HepG2 (cell line): Measurements from ENCODE around the gene CDK14. TPM values are rescaled to one million over a fixed set of nuclear protein-coding genes. Genes with fewer than 3 reads are reported as not detected.

Experiments
- ATAC-seq: fragments of 200-7000 bp; cut with Tn5 transposase; 3 replicates; pipeline ENCODE4 v1.9.1; 2020; ENCODE audit warnings: mild to moderate bottlenecking, moderate library complexity
- BruUV-seq: library from RNA; stranded (reverse); fragments of 400-500 nt; replicated peaks from 2 replicates; lab custom pipeline; 2021; lab: Mats Ljungman, UMichigan
- CTCF ChIA-PET: fragments of 300-600 bp; formaldehyde crosslinking; extraction: SDS; loops from one replicate; lab custom pipeline; 2021; ENCODE audit warnings: low total read pairs, inconsistent platforms, low intra/inter-chr PET ratio; lab: Yijun Ruan, JAX
- POLR2A ChIA-PET: fragments of 350-600 bp; sonication (Branson Sonifier 250); formaldehyde crosslinking; loops from one replicate; lab custom pipeline; 2020; ENCODE audit warnings: antibody characterized with exemption, inconsistent platforms; lab: Yijun Ruan, JAX
- DNase-seq: peaks from one replicate; pipeline ENCODE4 v3.0.0-alpha.2; 2015; ENCODE audit warnings: low spot score
- FAIRE-seq: peaks from 3 replicates; lab custom pipeline; 2011; peaks lifted over from hg19 to GRCh38; lab: Jason Lieb, UNC
- H2AFZ ChIP-seq: one replicate; pipeline ENCODE4 v1.6.1; 2011; ENCODE audit warnings: low read length, inconsistent platforms
- H3K27ac ChIP-seq: fragments of 300-600 bp; 3 replicates; pipeline ENCODE4 v1.8.0; 2011; ENCODE audit warnings: mixed run types, mild to moderate bottlenecking, mixed read lengths, low read length, inconsistent platforms; ENCODE audit not compliant: insufficient read depth; ENCODE audit errors: extremely low read length
- H3K27me3 ChIP-seq, 2 experiments: fragments of 200-600 bp in 1 of 2; 2 replicates in 1 of 2; 3 replicates in 1 of 2; pipeline versions ENCODE4 v1.6.0 to v1.8.0; 2011; ENCODE audit warnings: low read length in 2 of 2, mild to moderate bottlenecking in 2 of 2, moderate library complexity in 2 of 2, inconsistent platforms in 1 of 2; ENCODE audit not compliant: insufficient read depth in 2 of 2, control insufficient read depth in 1 of 2
- H3K36me3 ChIP-seq, 2 experiments: fragments of 200-600 bp in 1 of 2; replicated peaks in 1 of 2; 2 replicates in 1 of 2; 3 replicates in 1 of 2; pipeline versions ENCODE4 v1.5.1 to v1.8.0; 2011; ENCODE audit warnings: low read length in 2 of 2, inconsistent platforms in 1 of 2; ENCODE audit not compliant: insufficient read depth in 2 of 2, control insufficient read depth in 1 of 2
- H3K4me1 ChIP-seq: 2 replicates; pipeline ENCODE4 v1.5.1; 2012; ENCODE audit warnings: low read length, inconsistent platforms; ENCODE audit not compliant: insufficient read depth
- H3K4me2 ChIP-seq: 2 replicates; pipeline ENCODE4 v1.6.0; 2011; ENCODE audit warnings: low read depth, low read length, inconsistent platforms
- H3K4me3 ChIP-seq, 3 experiments: fragments of 200-600 bp in 1 of 3; sonication (generic), shearing (Covaris generic) in 1 of 3; replicated peaks in 1 of 3; 2 replicates each; pipeline ENCODE4 v1.5.1; 2011 to 2016; ENCODE audit warnings: low read length in 3 of 3, inconsistent platforms in 2 of 3, low read depth in 2 of 3, mild to moderate bottlenecking in 2 of 3, control low read depth in 1 of 3, mixed read lengths in 1 of 3; ENCODE audit not compliant: insufficient read depth in 1 of 3
- H3K79me2 ChIP-seq: one replicate; pipeline ENCODE4 v1.6.1; 2011; ENCODE audit warnings: low read length, inconsistent platforms; ENCODE audit not compliant: insufficient read depth
- H3K9ac ChIP-seq: 2 replicates; pipeline ENCODE4 v1.6.0; 2011; ENCODE audit warnings: mild to moderate bottlenecking, low read depth, low read length, inconsistent platforms; ENCODE audit not compliant: insufficient read depth
- H3K9me3 ChIP-seq: 2 replicates; pipeline ENCODE4 v1.5.1; 2012; ENCODE audit warnings: mild to moderate bottlenecking, low read length
- H4K20me1 ChIP-seq: 2 replicates; pipeline ENCODE4 v1.6.0; 2011; ENCODE audit warnings: inconsistent platforms, mild to moderate bottlenecking, low read length, moderate library complexity; ENCODE audit not compliant: insufficient read depth
- ATF7 ChIP-seq, 2 experiments: fragments of 450-650 bp in 1 of 2; sonication (generic) in 1 of 2; formaldehyde crosslinking in 1 of 2; IDR thresholded peaks; 2 replicates each; pipeline versions ENCODE4 v1.4.0 to v1.6.1; 2016 to 2020; ENCODE audit warnings: antibody characterized with exemption in 1 of 2, mild to moderate bottlenecking in 1 of 2, missing genetic modification reagents in 1 of 2
- FOXP4 ChIP-seq: sonication (generic); formaldehyde crosslinking; IDR thresholded peaks from 2 replicates; pipeline ENCODE4 v1.4.0; 2020; ENCODE audit warnings: missing genetic modification reagents
- FUBP1 ChIP-seq: sonication (generic); formaldehyde crosslinking; IDR thresholded peaks from 2 replicates; pipeline ENCODE4 v1.5.1; 2020; ENCODE audit warnings: missing genetic modification reagents, mild to moderate bottlenecking, borderline replicate concordance
- NKX3-1 ChIP-seq: sonication (generic); formaldehyde crosslinking; IDR thresholded peaks from 2 replicates; pipeline ENCODE4 v1.5.0; 2020; ENCODE audit warnings: missing genetic modification reagents
- NR2C2 ChIP-seq: sonication (generic); formaldehyde crosslinking; IDR thresholded peaks from 2 replicates; pipeline ENCODE4 v1.4.0; 2020; ENCODE audit warnings: missing genetic modification reagents, mild to moderate bottlenecking, moderate library complexity, borderline replicate concordance
- PHF20 ChIP-seq: sonication (generic); formaldehyde crosslinking; IDR thresholded peaks from 2 replicates; pipeline ENCODE4 v1.5.0; 2020; ENCODE audit warnings: mild to moderate bottlenecking, missing genetic modification reagents
- RCOR2 ChIP-seq: IDR thresholded peaks from 2 replicates; pipeline ENCODE4 v1.6.1; 2016; ENCODE audit warnings: missing biosample characterization, missing genetic modification reagents
- REXO4 ChIP-seq: sonication (generic); formaldehyde crosslinking; IDR thresholded peaks from 2 replicates; pipeline ENCODE4 v1.8.0; 2022; ENCODE audit warnings: missing genetic modification reagents, mild to moderate bottlenecking, borderline replicate concordance
- SATB2 ChIP-seq: sonication (generic); formaldehyde crosslinking; IDR thresholded peaks from 2 replicates; pipeline ENCODE4 v1.5.0; 2020; ENCODE audit warnings: missing genetic modification reagents
- XBP1 ChIP-seq: sonication (generic); formaldehyde crosslinking; IDR thresholded peaks from 2 replicates; pipeline ENCODE4 v1.5.0; 2020; ENCODE audit warnings: missing genetic modification reagents
- ZMAT3 ChIP-seq: sonication (generic); formaldehyde crosslinking; conservative IDR thresholded peaks from 2 replicates; pipeline ENCODE4 v1.7.0; 2021; ENCODE audit warnings: missing genetic modification reagents
- ZNF180 ChIP-seq: sonication (generic); formaldehyde crosslinking; IDR thresholded peaks from 2 replicates; pipeline ENCODE4 v1.4.0; 2020; ENCODE audit warnings: low read depth, missing genetic modification reagents, borderline replicate concordance
- ZNF557 ChIP-seq: sonication (generic); formaldehyde crosslinking; IDR thresholded peaks from 2 replicates; pipeline ENCODE4 v1.4.0; 2020; ENCODE audit warnings: missing genetic modification reagents
- ZSCAN29 ChIP-seq: sonication (generic); formaldehyde crosslinking; conservative IDR thresholded peaks from 2 replicates; pipeline ENCODE4 v1.4.0; 2020; ENCODE audit warnings: mild to moderate bottlenecking, missing genetic modification reagents
- in situ Hi-C: cut with HindIII; loops from 2 replicates; pipeline ENCODE4 v1.10.0; 2017; ENCODE audit warnings: low pct_unique_long_range_greater_than_20kb; ENCODE audit not compliant: extremely low pct_ligation_motif_present
- intact Hi-C: fragments of 100-400 bp; cut with micrococcal nuclease; formaldehyde crosslinking; loops from one replicate; pipeline ENCODE4 v1.10.0; 2022; ENCODE audit not compliant: unreplicated experiment
- polyA plus RNA-seq, 8 experiments: library from polyadenylated mRNA; depleted of rRNA in 3 of 8; stranded (reverse) in 7 of 8; unstranded in 1 of 8; fragments of >200 nt; fragmentation: Illumina TruSeq in 4 of 8; extraction: Trizol in 4 of 8; gene quantifications; 2 replicates each; pipeline versions ENCODE4 v1.2.1 to v1.2.3, GENCODE V29; 2011 to 2016; ENCODE audit warnings: low read depth in 4 of 8, missing spikeins in 1 of 8, mixed read lengths in 1 of 8; ENCODE audit not compliant: insufficient read depth in 1 of 8
- total RNA-seq, 5 experiments: library from RNA; depleted of rRNA; stranded (reverse); fragments of >200 nt; fragmentation: Illumina TruSeq; extraction: Trizol; gene quantifications; 2 replicates each; pipeline ENCODE4 v1.2.3, GENCODE V29; 2016; ENCODE audit warnings: low read depth in 1 of 5
- TF ChIP-seq, protein P1 (sequence below): sonication (generic); formaldehyde crosslinking; IDR thresholded peaks from 2 replicates; pipeline ENCODE4 v1.5.0; 2020; ENCODE audit warnings: mild to moderate bottlenecking, missing genetic modification reagents
- TF ChIP-seq, protein P2 (sequence below): IDR thresholded peaks from 2 replicates; pipeline ENCODE4 v1.6.1; 2016; ENCODE audit warnings: mild to moderate bottlenecking, missing biosample characterization, missing genetic modification reagents
- TF ChIP-seq, protein P3 (sequence below): sonication (generic); formaldehyde crosslinking; IDR thresholded peaks from 2 replicates; pipeline ENCODE4 v1.8.1; 2023; ENCODE audit warnings: mild to moderate bottlenecking, moderate library complexity, missing genetic modification reagents

The CDK14 gene
- total and polyA plus RNA-seq, 2 of the 13 experiments (the other 11 are each of a cell fraction or from before 2014, with no cell fraction given): 0.26 to 0.71 TPM

DNA sequence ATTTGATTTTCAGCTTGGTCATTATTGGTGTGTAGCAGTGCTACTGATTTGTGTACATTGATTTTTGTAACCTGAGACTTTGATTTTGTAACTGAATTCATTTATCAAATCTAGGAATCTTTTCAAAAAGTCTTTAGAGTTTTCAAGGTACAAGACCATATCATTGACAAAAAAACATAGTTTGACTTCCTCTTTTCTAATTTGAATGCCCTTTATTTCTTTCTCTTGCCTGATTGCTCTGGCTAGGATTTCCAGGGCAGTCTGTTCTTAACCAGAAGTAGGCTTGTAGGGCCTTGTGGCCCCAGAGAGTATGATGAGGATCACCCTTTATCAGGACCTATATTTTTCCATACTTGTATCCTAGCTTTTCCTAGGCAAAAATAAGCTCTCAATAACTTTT, 433.6 kb downstream of the CDK14 start:
- Histone ChIP-seq H2AFZ (no peak overlapping the region), H3K27ac (no peak overlapping the region), H3K27me3 (no peaks in the 10 kb centered on the region), H3K9me3 (no peaks in the 10 kb centered on the region), H3K4me3 (no peak overlapping the region), H3K4me1 (no peaks in the 10 kb centered on the region), H3K36me3 (no peaks in the 10 kb centered on the region), H3K4me2 (no peak overlapping the region), H3K79me2 (no peaks in the 10 kb centered on the region), H4K20me1 (no peaks in the 10 kb centered on the region)
- DNase-seq: no peak
- in situ Hi-C loops: no loop called here
- FAIRE-seq: no peak
- intact Hi-C loops: no loop called here
- no TSS peak for BruUV-seq
- no peak for ATAC-seq
- POLR2A ChIA-PET: no interaction called here
- TF ChIP-seq PHF20 (CRISPR knock-in tag) (no peak), ZNF557 (CRISPR knock-in tag) (no peak), NR2C2 (CRISPR knock-in tag) (no peak), REXO4 (no peak), XBP1 (no peak), NKX3-1 (no peak), RCOR2 (no peak), ZNF180 (no peak), SATB2 (CRISPR knock-in tag) (no peak), FUBP1 (CRISPR knock-in tag) (no peak), ZMAT3 (CRISPR knock-in tag) (no peak), ATF7 (IDR thresholded peaks at IDR 0.05) (no peak), ATF7 (CRISPR knock-in tag; IDR thresholded peaks at IDR 0.05) (no peak), ZSCAN29 (CRISPR knock-in tag) (no peak), FOXP4 (CRISPR knock-in tag) (no peak)
- TF ChIP-seq, protein P1, sequence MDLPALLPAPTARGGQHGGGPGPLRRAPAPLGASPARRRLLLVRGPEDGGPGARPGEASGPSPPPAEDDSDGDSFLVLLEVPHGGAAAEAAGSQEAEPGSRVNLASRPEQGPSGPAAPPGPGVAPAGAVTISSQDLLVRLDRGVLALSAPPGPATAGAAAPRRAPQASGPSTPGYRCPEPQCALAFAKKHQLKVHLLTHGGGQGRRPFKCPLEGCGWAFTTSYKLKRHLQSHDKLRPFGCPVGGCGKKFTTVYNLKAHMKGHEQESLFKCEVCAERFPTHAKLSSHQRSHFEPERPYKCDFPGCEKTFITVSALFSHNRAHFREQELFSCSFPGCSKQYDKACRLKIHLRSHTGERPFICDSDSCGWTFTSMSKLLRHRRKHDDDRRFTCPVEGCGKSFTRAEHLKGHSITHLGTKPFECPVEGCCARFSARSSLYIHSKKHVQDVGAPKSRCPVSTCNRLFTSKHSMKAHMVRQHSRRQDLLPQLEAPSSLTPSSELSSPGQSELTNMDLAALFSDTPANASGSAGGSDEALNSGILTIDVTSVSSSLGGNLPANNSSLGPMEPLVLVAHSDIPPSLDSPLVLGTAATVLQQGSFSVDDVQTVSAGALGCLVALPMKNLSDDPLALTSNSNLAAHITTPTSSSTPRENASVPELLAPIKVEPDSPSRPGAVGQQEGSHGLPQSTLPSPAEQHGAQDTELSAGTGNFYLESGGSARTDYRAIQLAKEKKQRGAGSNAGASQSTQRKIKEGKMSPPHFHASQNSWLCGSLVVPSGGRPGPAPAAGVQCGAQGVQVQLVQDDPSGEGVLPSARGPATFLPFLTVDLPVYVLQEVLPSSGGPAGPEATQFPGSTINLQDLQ: no peak
- TF ChIP-seq, protein P2, sequence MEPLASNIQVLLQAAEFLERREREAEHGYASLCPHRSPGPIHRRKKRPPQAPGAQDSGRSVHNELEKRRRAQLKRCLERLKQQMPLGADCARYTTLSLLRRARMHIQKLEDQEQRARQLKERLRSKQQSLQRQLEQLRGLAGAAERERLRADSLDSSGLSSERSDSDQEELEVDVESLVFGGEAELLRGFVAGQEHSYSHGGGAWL (CRISPR knock-in tag): no peak
- TF ChIP-seq, protein P3, sequence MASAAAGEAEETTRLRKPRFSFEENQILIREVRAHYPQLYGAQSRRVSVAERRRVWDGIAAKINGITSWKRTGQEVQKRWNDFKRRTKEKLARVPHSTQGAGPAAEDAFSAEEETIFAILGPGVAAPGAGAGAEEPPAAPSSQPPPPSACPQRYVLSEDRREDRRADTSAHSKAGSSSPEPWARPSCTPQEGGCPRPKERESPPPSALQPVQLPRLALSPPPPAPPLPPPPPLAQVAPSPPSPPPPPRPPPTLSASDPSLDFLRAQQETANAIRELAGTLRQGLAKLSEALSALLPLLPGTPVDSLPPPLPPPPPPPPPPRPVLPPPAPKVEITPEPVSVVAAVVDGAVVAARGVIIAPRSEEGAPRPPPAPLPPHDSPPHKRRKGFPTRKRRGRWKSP (CRISPR knock-in tag): no peak
- TF ChIP-seq, all 625 proteins: peak for 0
- CTCF ChIA-PET: no interaction called here
- no peak overlapping the region for H3K9ac ChIP-seq
